ENCODE measurements around the gene RIC1.
A peak's percentile ranks its signal among the peaks of the same experiment; 100 is the strongest.
"Not testable (repeated sequence)": the region's sequence is repeated elsewhere in the genome, so short reads cannot be mapped to it uniquely, and the experiment has no call there.

The RIC1 gene

GRCh38 chr9:5628530-5629311 lies at the start of gene RIC1:
Gene RIC1, plus strand, starts transcription at chr9:5629107. Its CDS starts 203 bp downstream, at chr9:5629310.
- peak; percentile 86 to 90 for DNase-seq (ENCODE audit: low read depth in 2 of 2)

GRCh38 chr9:5579881-5580280 lies 49.0 kb upstream of the RIC1 start:
- DNase-seq (ENCODE audit: low read depth in 2 of 2), result no peak

- no peak for DNase-seq (ENCODE audit: low read depth in 2 of 2)
Measured at GRCh38 chr9:5580650-5581049, 48.3 kb upstream of the RIC1 start.

- not testable (repeated sequence) for DNase-seq (ENCODE audit: low read depth in 2 of 2)
Measured at GRCh38 chr9:5581706-5582105, 47.2 kb upstream of the RIC1 start.

- peak in 1 of 2 donors; percentile 12 for DNase-seq (ENCODE audit: low read depth in 2 of 2)
Measured at GRCh38 chr9:5582835-5583195, 46.1 kb upstream of the RIC1 start.

- DNase-seq (ENCODE audit: low read depth in 2 of 2), result no peak
Measured at GRCh38 chr9:5586391-5586802, 42.5 kb upstream of the RIC1 start.

- DNase-seq (ENCODE audit: low read depth in 2 of 2), result peak; percentile 38 to 58
Measured at GRCh38 chr9:5587024-5587423, 41.9 kb upstream of the RIC1 start.

GRCh38 chr9:5592231-5592630 lies 36.7 kb upstream of the RIC1 start:
- DNase-seq (ENCODE audit: low read depth in 2 of 2), result no peak

GRCh38 chr9:5592904-5593303 lies 36.0 kb upstream of the RIC1 start:
- DNase-seq (ENCODE audit: low read depth in 2 of 2), result no peak

GRCh38 chr9:5593904-5594303 lies 35.0 kb upstream of the RIC1 start:
- DNase-seq (ENCODE audit: low read depth in 2 of 2), result no peak

GRCh38 chr9:5596173-5596572 lies 32.7 kb upstream of the RIC1 start:
- no peak for DNase-seq (ENCODE audit: low read depth in 2 of 2)

GRCh38 chr9:5608298-5609225 lies 20.3 kb upstream of the RIC1 start:
- DNase-seq (ENCODE audit: low read depth in 2 of 2), result no peak

- no peak for DNase-seq (ENCODE audit: low read depth in 2 of 2)
Measured at GRCh38 chr9:5609226-5609596, 19.7 kb upstream of the RIC1 start.

GRCh38 chr9:5610491-5610890 lies 18.4 kb upstream of the RIC1 start:
- no peak for DNase-seq (ENCODE audit: low read depth in 2 of 2)

GRCh38 chr9:5611321-5612184 lies 17.4 kb upstream of the RIC1 start:
- no peak for DNase-seq (ENCODE audit: low read depth in 2 of 2)

GRCh38 chr9:5612185-5612530 lies 16.7 kb upstream of the RIC1 start:
- no peak for DNase-seq (ENCODE audit: low read depth in 2 of 2)

GRCh38 chr9:5614192-5614591 lies 14.7 kb upstream of the RIC1 start:
- DNase-seq (ENCODE audit: low read depth in 2 of 2), result no peak

- no peak for DNase-seq (ENCODE audit: low read depth in 2 of 2)
Measured at GRCh38 chr9:5614985-5615384, 13.9 kb upstream of the RIC1 start.

- no peak for DNase-seq (ENCODE audit: low read depth in 2 of 2)
Measured at GRCh38 chr9:5617749-5618148, 11.2 kb upstream of the RIC1 start.

- DNase-seq (ENCODE audit: low read depth in 2 of 2), result no peak
Measured at GRCh38 chr9:5620494-5620893, 8.4 kb upstream of the RIC1 start.

GRCh38 chr9:5621327-5621726 lies 7.6 kb upstream of the RIC1 start:
- DNase-seq (ENCODE audit: low read depth in 2 of 2), result no peak

GRCh38 chr9:5622016-5622415 lies 6.9 kb upstream of the RIC1 start:
- DNase-seq (ENCODE audit: low read depth in 2 of 2), result no peak
